ENCODE data around the gene CDC7.

The CDC7 gene

DNA sequence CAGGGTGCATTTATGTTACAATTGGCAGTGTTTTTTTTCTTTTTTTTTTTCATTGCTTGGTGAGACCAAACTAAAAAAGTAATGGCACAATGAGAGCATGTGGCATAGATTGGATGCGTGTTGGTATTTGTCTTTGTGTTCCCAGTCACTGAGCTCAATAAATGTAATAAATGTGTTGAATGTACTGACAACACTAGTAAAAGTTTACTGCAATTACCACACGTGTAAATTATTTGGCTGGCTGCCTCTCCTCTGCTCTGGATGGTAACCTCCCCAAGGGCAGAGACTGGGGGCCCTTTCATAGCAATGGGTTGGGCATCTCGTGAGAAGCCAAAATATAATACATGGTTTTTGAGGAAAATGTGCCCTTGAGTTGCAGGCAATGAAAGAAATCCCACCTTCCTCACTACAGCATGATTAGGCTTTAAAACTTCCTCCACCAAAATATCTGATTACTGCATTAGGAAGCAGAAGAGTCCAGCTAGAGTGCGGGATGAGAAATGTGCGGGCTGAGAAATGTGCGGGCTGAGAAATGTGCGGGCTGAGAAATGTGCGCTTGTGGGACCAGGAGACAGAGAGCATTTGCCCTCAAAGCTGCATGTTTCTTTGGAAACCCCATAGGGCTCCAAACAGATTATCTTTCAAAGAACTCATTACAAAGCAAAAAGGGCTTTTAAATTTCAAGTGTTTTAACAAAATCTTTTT lies 58.5 kb downstream of the CDC7 start:
- Histone ChIP-seq H3K4me1 (ENCODE audit: control insufficient read depth, insufficient read depth, low read length) (peaks cover 17% of the 10 kb centered on the region), H3K4me3 (ENCODE audit: low read length) (no peak overlapping the region), H3K9ac (ENCODE audit: low read length) (no peak overlapping the region), H3K27me3 (replicated peaks; ENCODE audit: control insufficient read depth, insufficient read depth, low read length) (no peaks in the 10 kb centered on the region), H3K36me3 (ENCODE audit: control insufficient read depth, insufficient read depth, low read length, severe bottlenecking) (no peaks in the 10 kb centered on the region), H3K9me3 (ENCODE audit: control insufficient read depth, low read length) (no peaks in the 10 kb centered on the region)
- DNase-seq (ENCODE audit: low read depth): no peak

DNA sequence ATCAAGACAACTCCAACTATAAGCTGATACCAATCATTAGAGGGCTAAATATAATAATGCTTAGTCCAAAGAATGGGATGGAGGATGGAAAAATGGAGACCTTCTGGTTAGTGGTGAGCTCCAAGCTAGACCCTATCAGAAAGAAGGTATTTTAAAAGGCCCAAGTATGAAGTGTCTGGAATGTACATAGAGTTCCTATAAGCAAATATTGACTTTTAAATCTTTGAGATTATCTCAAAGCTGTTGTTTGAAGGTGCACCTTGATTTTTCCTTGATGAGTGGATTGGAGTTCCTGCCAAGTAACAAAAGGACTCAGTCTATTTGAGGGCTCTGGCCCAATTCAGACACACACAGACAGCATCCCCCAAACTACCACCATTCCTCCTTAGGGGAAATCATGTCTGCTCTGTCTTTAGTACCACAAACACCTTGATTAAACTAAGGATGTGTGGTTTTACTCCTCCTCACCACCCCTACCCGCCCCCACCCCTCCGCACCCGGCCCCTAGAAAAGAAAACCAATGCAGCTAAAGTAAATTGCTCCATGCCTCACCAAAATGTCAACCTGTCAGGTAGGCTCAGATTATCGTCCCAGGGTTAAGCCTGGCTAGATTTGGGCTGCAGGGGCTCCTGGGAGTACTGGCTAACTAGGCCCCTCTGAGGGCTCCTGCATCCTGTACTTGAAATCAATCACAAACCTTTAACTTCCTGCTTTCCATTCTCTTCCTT lies 59.4 kb downstream of the CDC7 start:
- H3K36me3 ChIP-seq (ENCODE audit: control insufficient read depth, insufficient read depth, low read length, severe bottlenecking): no peaks in the 10 kb centered on the region
- no peak for DNase-seq (ENCODE audit: low read depth)
- H3K4me3 ChIP-seq (ENCODE audit: low read length): no peak overlapping the region
- H3K27me3 ChIP-seq (replicated peaks; ENCODE audit: control insufficient read depth, insufficient read depth, low read length): no peaks in the 10 kb centered on the region
- H3K9me3 ChIP-seq (ENCODE audit: control insufficient read depth, low read length): no peaks in the 10 kb centered on the region
- H3K4me1 ChIP-seq (ENCODE audit: control insufficient read depth, insufficient read depth, low read length): peaks cover 21% of the 10 kb centered on the region
- H3K9ac ChIP-seq (ENCODE audit: low read length): no peak overlapping the region

DNA sequence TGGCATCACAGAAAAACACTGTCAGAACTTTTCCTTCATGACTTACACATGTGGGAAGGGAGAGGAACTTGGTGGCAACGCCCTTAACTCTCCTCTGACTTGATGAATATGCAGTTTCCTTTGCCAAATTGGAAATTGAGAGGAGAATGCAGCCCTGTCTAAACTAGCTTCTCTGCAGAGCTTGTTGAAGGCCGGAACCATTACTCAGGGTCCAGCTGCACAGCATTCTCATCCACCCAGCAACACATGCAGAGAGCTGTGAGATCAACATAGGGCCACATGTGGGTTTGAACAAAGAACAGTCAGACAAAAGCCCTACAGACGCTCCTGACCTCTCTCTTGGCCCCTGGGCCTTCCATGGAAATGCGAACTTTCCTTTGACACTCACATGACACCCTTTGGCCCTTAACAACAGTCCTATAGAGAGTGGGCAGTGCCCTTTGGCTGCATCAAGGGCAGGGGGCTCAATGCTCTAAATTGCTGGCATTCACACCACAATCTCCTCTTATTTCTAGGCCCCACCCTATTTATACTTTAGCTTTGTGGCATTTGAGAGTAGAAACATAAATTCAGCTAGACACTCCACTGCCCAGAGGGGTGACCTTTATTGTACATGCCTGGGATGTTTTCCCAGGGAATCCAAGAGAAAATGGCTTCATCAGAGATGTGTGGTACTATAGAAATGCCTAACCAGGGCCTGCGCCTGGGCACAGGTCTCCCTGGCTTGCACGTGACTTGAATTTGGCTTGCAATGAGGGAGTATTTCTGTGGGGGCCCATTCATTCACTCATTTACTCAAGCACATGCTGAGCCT lies 64.4 kb downstream of the CDC7 start:
- H3K9me3 ChIP-seq (ENCODE audit: control insufficient read depth, low read length): no peaks in the 10 kb centered on the region

DNA sequence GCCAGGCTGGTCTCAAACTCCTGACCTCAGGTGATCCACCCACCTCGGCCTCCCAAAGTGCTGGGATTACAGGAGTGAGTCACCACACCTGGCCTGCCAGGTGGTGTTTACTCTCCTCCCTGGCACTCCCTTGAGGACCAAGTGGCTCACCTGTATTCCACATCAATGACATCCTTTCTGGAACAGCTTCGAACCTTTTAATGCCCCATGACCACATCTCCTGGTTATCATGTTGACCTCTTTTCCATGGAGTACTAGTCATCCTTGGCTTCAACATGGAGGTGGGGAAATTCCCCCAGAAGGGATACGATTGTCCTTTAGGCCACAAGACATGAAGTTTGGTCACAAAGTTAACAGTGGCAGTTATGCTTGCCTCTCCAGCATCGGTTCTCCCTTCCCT lies 66.9 kb downstream of the CDC7 start:
- no peaks in the 10 kb centered on the region for H3K27me3 ChIP-seq (replicated peaks; ENCODE audit: control insufficient read depth, insufficient read depth, low read length)

More for the DNA sequence above, 64.4 kb downstream of the CDC7 start:
- H3K9ac ChIP-seq (ENCODE audit: low read length): peak overlapping the region; percentile 51
- no peaks in the 10 kb centered on the region for H3K27me3 ChIP-seq (replicated peaks; ENCODE audit: control insufficient read depth, insufficient read depth, low read length)
- peaks cover 21% of the 10 kb centered on the region for H3K4me1 ChIP-seq (ENCODE audit: control insufficient read depth, insufficient read depth, low read length)
- DNase-seq (ENCODE audit: low read depth): peak; percentile 52
- H3K36me3 ChIP-seq (ENCODE audit: control insufficient read depth, insufficient read depth, low read length, severe bottlenecking): no peaks in the 10 kb centered on the region
- H3K4me3 ChIP-seq (ENCODE audit: low read length): no peak overlapping the region

DNA sequence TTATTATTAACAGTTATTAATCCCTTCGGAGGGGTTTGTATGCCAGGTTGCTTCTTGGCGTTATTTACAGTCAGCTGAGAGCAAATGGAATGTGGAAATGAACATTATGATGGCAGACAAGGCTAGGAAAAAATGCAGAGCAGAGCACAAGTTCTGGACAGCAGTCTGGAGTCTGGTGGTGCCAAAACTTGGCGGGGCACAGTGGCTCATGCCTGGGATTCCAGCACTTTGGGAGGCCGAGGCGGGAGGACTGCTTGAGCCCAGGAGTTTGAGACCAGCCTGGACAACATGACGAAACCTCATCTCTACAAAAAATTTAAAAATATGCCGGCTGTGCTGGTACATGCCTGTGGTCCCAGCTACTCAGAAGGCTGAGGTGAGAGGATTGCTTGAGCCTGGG lies 67.6 kb downstream of the CDC7 start:
- H3K4me1 ChIP-seq (ENCODE audit: control insufficient read depth, insufficient read depth, low read length): peaks cover 29% of the 10 kb centered on the region
- no peak overlapping the region for H3K4me3 ChIP-seq (ENCODE audit: low read length)
- no peak overlapping the region for H3K9ac ChIP-seq (ENCODE audit: low read length)
- no peaks in the 10 kb centered on the region for H3K27me3 ChIP-seq (replicated peaks; ENCODE audit: control insufficient read depth, insufficient read depth, low read length)
- DNase-seq (ENCODE audit: low read depth): no peak
- no peaks in the 10 kb centered on the region for H3K36me3 ChIP-seq (ENCODE audit: control insufficient read depth, insufficient read depth, low read length, severe bottlenecking)
- H3K9me3 ChIP-seq (ENCODE audit: control insufficient read depth, low read length): no peaks in the 10 kb centered on the region

More for the DNA sequence above, 66.9 kb downstream of the CDC7 start:
- DNase-seq (ENCODE audit: low read depth): no peak
- H3K4me3 ChIP-seq (ENCODE audit: low read length): no peak overlapping the region
- H3K4me1 ChIP-seq (ENCODE audit: control insufficient read depth, insufficient read depth, low read length): peaks cover 29% of the 10 kb centered on the region
- H3K9ac ChIP-seq (ENCODE audit: low read length): no peak overlapping the region
- H3K36me3 ChIP-seq (ENCODE audit: control insufficient read depth, insufficient read depth, low read length, severe bottlenecking): no peaks in the 10 kb centered on the region
- no peaks in the 10 kb centered on the region for H3K9me3 ChIP-seq (ENCODE audit: control insufficient read depth, low read length)

DNA sequence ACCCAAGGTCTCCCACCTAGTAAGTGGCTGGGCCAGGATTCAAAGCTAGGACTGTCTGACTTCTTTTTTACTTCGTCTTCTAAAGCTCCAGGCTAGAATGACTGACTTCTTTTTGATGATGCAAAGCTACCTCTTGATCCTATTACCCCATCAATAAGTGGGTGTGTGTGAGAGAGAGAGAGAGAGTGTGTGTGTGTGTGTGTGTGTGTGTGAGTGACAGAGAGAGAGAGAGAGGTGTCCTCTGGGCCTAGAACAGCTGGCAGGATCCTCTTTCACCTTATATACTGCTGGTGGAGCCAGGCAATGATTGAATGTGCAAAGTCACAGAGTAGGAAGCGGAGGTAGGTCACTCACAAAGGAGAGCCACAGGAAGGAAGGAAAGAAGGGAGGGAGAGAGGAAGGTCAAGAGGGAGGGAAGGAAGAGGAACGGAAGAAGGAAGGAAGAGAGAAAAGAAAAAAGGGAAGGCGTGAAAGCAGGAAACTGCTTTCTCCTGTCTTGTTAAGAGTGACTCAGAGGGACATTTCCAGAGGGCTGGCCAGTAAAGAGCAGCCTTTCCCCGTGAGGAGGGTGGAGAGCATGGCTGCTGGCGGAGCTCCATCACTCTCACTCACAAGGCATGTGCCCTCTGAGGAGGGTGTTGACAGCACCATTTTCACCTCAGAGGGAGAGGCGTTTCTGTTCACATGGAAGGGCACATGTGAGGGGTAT lies 68.9 kb downstream of the CDC7 start:
- Histone ChIP-seq H3K9ac (ENCODE audit: low read length) (peak overlapping the region; percentile 72), H3K9me3 (ENCODE audit: control insufficient read depth, low read length) (no peaks in the 10 kb centered on the region), H3K4me3 (ENCODE audit: low read length) (peak overlapping the region; percentile 33), H3K4me1 (ENCODE audit: control insufficient read depth, insufficient read depth, low read length) (peaks cover 29% of the 10 kb centered on the region), H3K27me3 (replicated peaks; ENCODE audit: control insufficient read depth, insufficient read depth, low read length) (no peaks in the 10 kb centered on the region), H3K36me3 (ENCODE audit: control insufficient read depth, insufficient read depth, low read length, severe bottlenecking) (no peaks in the 10 kb centered on the region)
- DNase-seq (ENCODE audit: low read depth): peak; percentile 84

DNA sequence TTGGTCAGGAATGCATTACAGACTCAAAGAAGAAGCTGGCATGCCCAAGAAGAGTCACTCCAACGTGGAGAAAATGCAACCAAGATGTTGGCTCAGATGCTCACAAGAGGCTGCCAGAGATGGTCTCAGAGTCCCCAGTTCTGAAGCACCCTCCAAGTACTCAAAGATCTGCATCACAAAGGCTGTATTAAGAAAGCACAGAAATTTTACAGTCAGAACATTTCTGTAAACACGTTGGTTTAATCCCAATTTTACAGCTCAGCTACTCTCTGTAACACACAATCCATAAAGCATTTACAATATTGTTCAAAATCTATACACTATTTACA lies 69.4 kb downstream of the CDC7 start:
- H3K9me3 ChIP-seq (ENCODE audit: control insufficient read depth, low read length): no peaks in the 10 kb centered on the region
- DNase-seq (ENCODE audit: low read depth): no peak
- peaks cover 23% of the 10 kb centered on the region for H3K4me1 ChIP-seq (ENCODE audit: control insufficient read depth, insufficient read depth, low read length)
- peak overlapping the region; percentile 33 for H3K4me3 ChIP-seq (ENCODE audit: low read length)
- peak overlapping the region; percentile 72 for H3K9ac ChIP-seq (ENCODE audit: low read length)
- H3K27me3 ChIP-seq (replicated peaks; ENCODE audit: control insufficient read depth, insufficient read depth, low read length): no peaks in the 10 kb centered on the region
- no peaks in the 10 kb centered on the region for H3K36me3 ChIP-seq (ENCODE audit: control insufficient read depth, insufficient read depth, low read length, severe bottlenecking)

DNA sequence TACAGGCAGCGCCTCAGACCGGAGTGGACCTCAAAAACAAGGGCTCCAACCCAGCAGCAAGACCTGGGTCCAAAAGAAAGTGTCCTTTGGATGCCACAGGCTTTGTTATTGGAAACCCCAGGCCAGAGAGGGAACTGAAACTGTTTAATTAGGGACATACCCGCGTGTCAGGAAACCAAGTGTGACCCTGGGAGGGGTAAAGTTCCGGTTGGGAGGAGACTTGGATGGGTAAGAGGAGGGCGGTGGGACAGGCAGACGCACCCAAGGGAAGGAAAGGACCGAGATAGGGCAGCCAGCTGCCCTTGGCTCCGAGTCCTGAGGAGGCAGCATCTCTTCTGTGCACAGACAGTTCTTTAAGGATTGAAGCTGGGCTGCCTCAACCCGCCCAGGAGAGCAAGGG lies 71.4 kb downstream of the CDC7 start:
- H3K4me1 ChIP-seq (ENCODE audit: control insufficient read depth, insufficient read depth, low read length): peaks cover 20% of the 10 kb centered on the region
- no peak for DNase-seq (ENCODE audit: low read depth)
- H3K9me3 ChIP-seq (ENCODE audit: control insufficient read depth, low read length): no peaks in the 10 kb centered on the region
- H3K27me3 ChIP-seq (replicated peaks; ENCODE audit: control insufficient read depth, insufficient read depth, low read length): no peaks in the 10 kb centered on the region
- no peak overlapping the region for H3K4me3 ChIP-seq (ENCODE audit: low read length)
- no peak overlapping the region for H3K9ac ChIP-seq (ENCODE audit: low read length)
- H3K36me3 ChIP-seq (ENCODE audit: control insufficient read depth, insufficient read depth, low read length, severe bottlenecking): no peaks in the 10 kb centered on the region
